Measurements from ENCODE around the gene AEN.

Gene AEN

DNA sequence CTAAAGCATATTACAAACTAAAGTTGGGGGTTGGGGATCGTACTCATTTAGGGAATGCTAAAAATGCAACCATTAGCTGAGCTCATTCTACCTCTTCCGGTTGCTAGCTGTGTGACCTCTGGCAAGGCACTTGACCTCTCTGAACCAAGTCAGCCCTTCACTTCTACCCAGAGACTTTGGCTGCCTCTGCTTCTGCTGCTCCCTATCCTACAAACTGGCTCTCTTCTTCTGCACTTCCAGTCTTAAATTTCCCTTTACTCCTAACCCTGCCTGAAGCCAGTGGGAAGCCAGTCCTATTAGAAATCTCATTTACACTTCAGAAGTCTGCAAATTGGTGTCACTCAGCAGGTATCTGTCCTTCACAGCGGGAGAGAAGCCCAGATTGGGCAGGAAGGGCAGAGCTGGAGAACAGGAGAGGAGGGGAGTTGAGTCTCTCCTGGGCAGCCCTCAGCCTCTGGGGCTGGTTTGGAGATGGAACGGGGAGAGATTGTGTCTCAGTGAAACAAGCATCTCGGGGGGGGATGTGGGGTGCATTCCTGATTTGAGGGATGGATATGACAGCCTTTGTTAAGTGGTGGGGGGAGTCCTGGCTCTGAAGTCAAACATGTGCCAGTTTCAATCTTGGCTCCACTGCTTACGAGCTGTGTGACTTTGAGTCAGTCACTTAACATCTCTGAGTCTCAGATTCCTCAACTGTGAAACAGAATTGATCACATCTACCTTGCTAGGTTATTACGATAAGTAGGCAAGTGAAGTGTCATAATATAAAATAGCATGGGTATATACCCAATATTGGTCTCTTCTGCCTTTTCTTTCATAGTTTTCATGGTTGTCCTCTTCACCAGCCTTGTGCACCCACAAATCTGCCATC lies 7.8 kb upstream of the AEN start:
- DNase-seq (ENCODE audit: low spot score) = peak; percentile 54

DNA sequence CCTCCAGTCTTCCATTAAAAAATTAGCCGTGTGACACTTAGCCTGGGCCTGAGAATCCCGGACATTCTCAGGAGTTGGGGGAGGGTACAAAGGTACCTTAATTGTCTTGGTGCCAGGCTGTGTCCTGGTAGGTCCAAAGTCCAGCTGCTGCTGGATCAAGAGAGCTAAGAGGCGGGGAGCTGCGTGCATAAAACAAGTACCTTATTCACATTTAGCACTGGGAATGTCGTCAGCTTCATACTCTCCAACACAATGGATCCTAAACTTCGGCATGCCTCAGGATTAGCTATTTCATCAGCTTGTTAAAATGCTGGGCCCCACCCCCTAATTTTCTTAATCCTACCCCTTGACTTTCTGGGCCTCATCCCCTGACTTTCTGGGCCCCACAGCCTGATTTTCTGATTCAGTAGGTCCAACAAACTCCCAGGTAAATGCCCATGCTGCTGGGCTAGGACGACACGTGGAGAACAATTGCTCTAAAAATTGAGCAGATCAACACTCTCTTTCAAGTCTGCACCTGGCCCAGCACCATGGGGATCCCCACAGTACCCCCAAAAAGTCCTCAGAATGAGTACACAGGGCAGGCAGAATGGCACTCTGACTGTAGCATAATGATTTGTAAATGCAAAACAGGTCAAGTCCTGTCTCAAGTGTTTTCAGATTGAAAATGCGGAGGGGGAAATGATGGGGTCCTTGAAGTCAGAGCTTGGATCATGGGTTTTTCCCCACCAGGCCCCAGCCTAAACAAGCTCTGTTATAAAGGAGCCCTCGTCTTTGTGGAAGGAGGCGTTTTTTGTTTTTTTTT lies 5.6 kb upstream of the AEN start:
- DNase-seq (ENCODE audit: low spot score) = no peak

DNA sequence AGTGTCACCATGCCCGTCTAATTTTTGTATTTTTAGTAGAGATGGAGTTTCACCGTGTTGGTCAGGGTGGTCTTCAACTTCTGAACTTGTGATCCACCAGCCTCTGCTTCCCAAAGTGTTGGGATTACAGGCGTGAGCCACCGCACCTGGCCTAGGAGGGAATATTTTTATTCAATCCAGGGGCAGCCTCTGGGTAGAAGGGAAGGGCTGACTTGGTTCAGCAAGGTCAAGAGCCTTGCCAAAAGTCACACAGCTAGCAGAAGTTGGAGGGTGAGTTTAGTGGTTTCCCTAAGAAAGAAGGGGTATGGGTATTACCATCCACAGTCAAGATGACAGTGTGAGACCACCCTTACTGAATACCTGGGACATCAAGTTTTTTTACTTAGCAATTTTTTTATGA lies 4.9 kb upstream of the AEN start:
- no peak for DNase-seq (ENCODE audit: low spot score)

DNA sequence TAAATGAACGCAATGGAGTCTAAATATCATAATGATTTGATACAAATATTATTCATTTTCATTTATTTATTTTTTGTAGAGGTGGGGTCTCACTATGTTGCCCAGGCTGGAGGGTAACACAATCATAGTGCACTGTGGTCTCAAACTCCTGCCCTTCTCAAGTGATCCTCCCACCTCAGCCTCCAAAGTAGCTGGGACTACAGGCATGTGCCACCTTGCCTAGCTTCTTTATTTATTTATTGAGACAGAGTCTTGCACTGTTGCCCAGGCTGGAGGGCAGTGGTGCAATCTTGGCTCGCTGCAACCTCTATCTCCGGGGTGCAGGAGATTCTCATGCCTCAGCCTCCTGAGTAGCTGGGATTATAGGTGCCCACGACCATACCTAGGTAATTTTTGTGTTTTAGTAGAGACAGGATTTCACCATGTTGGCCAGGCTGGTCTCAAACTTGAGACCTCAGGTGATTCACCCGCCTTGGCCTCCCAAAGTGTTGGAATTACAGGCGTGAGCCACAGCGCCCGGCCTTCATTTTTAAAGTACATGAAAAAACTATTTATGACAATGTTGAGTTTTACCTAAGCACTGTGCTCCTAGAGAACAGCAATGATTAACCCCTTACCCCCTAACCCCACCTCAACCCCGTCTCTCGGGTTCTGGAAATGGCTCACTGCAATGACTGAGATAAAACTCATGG lies 4.0 kb upstream of the AEN start:
- DNase-seq (ENCODE audit: low spot score) = no peak

DNA sequence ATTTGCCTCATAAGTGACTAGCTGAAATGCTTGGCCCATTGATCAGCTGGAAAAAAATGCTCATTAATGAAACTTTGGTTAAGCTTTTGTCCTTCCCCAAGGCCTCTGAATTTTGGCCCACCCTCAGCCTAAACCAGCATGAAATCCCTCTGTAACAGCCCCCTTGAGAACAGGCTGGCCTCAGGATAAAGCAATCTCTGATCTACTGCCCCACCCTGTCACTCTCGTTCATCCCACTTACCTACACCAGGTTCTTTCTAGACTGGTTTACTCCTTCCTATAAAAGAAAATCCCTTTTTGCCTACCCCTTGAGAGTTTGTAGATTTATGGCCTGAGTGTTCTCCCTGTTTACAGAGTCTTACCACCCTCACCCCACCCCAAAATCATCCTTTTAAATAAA lies 3.4 kb upstream of the AEN start:
- DNase-seq (ENCODE audit: low spot score) = no peak

DNA sequence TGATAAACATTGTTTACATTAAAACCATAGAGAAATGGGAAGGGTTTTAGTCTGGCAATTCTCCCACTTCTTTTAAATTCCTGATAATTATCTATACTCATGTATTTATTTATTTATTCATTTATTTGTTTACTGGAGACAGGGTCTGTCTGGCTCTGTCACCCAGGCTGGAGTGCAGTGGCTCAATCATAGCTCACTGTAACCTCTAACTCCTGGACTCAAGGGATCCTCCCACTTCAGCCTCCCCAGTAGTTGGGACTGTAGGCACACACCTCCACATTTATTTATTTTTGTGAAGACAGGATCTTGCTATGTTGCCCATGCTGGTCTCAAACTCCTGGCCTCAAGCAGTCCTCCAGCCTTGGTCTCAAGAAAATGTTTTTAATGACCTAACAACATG lies 2.5 kb upstream of the AEN start:
- no peak for DNase-seq (ENCODE audit: low spot score)

DNA sequence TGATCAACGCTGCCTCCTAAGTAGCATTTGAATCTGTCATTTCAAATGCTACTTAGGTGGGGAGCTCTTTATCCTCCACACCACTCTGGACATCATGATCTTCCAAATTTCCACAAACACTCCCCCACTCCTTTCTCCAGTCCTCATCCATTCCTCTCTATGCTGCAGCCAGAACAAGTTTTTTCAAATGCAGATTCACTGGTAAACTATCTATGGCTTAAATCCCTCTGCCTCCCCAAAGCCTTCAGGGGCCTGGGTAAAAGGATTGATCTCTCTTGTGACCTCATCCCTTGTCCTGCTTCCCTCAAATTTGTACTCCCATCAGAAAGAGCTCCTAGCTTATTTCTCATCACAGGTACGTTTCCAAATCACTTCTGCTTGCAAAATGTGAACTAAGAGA lies 1.3 kb upstream of the AEN start:
- no peak for DNase-seq (ENCODE audit: low spot score)

DNA sequence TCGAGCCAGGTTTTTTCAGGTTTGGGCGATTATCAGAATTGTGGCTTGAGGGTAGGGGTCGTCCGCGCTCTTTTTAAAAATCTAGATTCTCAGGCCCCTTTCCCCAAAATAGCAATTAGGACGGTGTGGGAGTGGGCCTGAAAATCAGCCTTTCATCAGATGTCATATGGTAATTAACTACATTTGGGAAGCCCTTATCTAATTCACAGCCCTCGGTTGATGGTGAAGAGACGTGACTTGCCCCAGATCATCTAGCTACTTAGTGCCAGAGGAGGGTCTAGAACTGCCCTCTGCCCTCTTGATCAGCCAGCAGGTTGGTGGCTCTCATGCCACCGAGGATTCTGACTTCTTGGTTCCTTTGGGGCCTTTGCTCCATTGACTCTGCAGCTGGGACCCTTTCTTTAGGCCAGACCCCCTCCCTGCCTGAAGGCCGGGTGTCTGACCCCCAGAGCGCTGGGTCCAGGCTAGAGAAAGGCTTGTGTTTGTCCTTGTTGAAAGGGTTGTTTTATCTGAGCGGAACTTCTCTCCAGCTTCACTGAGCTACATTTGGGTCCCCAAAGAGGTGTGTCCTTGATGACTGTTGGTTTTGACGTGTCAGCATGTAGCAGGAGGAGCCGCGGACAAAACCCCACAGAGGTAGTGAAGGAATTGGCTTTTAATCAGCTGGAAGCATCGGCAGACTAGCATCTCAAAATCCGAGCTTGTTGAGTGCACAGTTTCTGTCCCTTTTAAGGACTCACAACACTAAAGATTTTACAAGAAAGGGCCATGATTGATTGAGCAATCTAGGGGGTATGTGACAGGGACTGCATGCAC lies 857 bp downstream of the AEN start:
- no peak for DNase-seq (ENCODE audit: low spot score)

DNA sequence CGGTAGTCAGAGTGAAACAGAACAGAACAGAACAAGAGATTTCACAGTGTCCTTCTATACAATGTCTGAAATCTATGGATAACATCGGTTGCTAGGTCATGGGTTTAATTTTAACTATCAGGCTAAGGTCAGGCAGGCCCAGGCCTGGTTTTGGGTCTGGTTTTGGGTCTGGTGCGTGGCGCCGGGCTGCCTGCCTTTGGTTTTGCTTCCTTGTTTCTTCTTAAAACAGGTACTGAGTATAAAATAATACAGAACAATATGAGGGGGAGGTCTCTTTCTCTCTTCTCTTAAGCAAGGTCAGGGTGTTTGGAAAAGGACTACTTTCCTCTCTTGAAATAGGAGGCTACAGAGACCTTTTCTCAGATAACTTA lies 1.4 kb downstream of the AEN start:
- no peak for DNase-seq (ENCODE audit: low spot score)

DNA sequence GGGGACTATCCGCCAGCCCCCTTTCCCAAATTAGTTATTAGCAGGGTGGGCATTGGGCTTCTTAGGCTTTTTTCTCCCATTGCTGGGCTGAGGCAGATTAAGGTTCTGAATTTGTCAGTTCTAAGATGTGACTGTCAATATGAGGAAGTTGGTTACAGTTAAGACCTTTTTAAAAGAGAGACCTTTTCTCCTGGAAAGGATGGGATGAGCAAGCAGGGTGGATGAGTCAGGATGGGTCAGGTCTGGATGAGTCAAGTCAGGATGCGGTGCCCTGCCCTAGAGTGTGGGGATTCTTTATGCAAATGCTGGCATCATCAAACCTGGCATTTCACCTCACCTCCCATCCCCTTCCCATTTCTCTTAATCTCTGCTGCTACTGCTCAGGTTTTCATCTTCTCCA lies 1.9 kb downstream of the AEN start:
- peak; percentile 93 for DNase-seq (ENCODE audit: low spot score)

DNA sequence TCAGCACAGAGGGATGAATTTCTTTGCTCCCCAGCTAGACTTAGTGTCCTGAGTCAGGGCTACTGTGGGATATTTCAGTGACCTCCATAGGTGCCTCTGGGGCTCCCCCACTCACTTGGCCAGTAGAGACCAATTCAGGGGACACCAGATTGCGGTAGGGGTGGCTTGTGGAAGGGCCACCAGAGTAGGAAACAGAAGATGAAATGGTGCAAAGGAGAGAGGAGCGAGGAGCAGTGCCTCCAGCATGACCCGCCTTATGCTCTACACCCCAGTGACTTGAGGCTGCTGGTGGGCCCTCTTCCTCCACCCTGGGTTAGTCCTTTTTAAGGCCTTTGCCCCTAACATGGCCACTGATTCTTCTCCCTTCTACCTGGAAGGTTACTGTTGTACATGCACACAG lies 2.5 kb downstream of the AEN start:
- DNase-seq (ENCODE audit: low spot score) = no peak

DNA sequence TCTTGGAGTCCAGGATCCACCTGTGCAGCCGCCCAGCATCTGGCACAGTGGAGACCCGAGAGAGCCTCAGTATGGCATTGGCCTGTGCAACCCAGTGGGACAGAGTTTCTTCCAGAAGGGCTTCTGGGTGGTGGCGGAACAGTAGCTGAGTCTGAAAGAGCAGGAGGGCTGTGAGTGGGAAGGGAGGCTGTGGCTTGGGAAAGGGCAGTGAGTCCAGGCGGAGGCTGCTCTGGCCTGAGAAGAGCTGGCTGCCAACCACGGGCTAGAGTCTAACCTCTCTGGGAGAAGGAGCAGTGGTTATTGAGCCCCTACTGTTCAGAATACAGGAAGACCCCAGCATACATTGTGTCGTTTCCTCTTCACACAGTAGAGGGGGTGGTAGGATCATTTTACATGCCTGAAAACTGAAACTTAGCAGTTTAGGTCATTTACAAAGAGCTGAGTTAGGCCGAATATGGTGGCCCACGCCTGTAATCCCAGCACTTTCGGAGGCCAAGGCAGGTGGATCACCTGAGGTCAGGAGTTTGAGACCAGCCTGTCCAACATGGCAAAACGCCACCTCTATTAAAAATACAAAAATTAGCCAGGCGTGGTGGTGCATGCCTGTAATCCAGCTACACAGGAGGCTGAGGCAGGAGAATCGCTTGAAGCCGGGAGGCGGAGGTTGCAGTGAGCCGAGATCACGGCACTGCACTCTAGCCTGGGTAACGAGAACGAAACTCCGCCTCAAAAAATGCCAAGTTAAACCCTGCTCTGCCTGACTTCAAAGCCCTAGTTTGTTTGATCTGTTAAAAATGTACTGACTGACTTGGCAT lies 3.2 kb downstream of the AEN start:
- DNase-seq (ENCODE audit: low spot score) = no peak

DNA sequence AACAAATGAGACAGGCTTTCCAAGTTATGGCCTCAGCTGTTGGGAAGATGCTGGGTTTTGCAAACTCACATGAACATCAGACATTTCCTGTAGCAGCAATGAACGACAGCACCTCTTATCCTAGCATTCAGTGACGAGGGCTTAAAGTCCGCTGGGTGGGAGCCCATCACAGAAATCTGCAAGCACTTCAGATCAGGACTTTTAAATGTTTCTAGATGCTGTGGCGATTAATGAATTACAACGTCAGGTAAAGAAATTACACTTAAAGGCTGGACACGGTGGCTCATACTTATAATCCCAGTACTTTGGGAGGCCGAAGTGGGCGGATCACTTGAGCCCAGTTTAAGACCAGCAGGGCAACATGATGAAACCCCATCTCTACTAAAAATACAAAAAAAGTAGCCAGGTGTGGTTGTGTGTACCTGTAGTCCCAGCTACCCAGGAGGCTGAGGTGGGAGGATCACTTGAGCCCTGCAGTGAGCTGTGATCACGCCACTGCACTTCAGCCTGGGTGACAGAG lies 3.9 kb downstream of the AEN start:
- DNase-seq (ENCODE audit: low spot score) = no peak

DNA sequence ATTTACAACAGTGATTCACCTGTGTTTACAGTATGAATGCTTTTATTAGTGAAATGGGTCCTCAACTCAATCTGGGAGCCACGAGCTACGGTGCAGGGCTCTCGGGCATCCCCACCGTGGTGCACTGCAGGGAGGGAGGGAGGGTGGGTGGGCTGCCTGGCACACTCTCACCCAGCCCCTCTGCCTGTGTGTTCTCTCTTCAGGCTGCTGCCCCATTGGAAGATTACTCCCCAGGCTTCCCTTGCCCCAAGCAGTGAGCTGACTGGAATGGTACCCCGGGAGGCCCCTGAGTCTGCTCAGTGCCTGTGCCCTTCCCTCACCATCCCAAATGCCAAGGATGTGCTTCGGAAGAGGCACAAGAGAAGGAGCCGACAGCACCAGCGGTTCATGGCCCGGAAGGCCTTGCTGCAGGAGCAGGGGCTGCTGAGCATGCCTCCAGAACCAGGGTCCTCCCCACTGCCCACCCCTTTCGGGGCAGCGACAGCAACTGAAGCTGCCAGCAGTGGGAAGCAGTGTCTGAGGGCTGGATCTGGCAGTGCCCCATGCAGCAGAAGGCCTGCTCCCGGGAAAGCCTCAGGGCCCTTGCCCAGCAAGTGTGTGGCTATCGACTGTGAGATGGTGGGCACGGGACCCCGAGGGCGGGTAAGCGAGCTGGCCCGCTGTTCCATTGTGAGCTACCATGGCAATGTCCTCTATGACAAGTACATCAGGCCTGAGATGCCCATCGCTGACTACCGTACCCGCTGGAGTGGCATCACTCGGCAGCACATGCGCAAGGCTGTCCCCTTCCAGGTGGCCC lies 5.0 kb downstream of the AEN start:
- DNase-seq (ENCODE audit: low spot score) = no peak

DNA sequence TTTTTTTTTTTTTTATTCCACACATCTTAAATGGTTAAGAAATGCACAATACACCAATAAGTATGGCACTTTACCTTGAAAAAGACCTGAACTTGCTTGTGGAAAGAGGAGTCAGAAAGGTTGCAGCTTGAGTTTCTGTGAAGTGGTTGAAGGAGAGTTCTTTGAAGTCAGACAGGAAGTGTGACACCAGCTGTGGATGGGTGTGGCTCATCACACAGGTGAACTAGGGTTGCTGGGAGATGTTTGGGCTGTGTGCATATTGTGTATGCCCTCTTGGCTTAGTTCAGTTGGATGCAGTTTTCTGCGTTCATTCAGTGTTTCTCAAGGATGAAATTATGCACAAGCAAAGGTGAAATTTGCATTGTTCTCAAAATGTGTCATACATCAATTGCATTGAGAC lies 6.3 kb downstream of the AEN start:
- DNase-seq (ENCODE audit: low spot score) = no peak

DNA sequence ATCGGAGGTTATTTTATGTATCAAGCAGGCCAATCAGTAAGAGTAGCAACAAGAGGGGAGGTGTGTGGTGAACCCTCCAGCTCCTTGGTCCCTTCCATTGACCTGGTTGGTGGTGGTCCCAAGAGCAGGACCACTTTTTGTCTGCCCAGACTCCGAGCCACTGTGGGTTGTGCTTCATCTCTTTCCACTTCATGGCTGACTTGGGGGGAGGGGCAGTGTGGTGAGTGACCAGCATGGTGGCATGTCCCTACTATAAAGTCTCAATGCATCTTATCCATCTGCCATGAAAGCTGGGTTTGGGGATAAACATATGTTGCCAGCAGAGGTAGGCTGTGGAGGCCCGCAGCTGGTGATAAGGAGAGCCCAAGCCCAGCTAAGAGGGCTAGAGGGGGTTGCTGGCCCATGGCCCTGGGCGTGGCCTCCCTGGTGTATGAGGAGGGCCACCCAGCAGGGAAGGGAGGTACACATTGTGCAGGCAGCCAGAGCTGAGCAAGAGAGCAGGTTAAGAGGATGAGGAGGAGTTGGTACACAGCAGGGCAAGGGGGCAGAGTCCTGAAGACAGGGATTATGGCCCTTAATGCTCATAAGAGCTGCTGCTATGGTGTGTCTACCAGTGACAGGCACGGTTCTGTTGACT lies 7.0 kb downstream of the AEN start:
- DNase-seq (ENCODE audit: low spot score) = no peak

DNA sequence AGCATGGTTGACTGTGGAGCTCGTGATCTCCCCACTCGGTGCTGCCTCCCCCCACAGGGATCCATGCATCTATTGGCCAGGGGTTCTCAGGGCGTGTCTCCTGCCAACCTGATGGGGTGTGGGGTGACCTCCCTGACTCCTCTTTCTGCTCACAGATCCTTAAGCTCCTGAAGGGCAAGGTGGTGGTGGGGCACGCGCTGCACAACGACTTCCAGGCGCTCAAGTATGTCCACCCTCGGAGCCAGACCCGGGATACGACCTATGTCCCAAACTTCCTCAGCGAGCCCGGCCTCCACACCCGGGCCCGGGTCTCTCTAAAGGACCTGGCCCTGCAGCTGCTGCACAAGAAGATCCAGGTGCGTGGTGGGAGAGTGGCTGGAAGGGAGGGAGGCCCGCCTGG lies 7.9 kb downstream of the AEN start:
- DNase-seq (ENCODE audit: low spot score) = no peak

DNA sequence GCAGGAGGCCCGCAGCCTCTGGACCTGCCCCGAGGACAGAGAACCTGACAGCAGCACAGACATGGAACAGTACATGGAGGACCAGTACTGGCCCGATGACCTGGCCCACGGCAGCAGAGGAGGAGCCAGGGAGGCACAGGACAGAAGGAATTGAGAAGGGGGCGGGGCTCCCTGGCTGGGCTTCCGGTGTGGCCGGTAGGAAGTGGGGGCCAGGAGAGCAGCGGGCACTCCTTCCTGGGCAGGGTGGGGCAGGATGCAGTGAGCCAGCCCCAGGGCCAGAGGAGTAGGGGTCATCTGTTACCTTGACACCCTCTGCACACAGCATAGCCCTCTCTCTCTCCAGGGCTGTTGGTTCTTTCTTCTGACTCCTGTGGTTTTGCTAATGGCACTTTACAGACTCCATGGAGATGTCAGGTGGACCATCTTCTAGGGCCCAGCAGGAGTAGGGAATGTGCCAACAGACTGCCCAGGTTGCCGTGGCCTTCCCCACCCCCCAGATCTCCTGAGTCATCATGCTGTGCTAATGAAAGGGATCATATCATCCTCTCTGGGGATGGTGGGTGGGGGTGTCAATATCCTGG lies 9.1 kb downstream of the AEN start:
- DNase-seq (ENCODE audit: low spot score) = no peak

DNA sequence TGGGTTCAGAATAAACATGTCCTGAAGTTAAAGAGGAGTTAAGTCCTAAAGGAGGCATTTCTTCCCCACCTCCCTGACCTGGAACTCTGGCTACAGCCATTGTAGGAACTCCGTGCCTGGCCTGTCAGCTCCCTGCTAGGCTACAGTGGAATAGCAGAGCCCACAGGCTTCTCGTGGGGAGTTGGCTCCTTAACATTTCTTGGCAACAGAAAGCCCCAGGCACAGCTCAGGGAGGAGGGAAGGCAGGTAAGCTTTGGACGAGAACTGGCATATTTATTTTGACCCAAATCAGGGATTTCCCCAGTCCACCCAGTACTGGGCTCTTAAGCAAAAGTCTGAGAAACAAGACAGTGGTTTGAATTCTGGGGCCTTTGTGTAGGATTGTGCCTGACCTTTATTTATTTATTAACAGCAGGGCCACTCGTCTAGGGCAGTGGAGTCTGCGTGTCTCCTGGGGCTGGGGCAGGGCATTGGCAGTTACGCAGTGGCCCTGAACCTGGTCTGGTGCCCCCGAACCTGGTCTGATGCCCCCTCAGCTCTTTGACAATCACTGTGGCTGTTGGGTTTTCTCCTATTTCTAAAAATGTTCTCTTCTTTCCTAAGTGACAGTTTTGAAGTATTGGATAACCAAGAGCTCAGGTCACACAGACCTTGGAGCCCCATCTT lies 9.8 kb downstream of the AEN start:
- no peak for DNase-seq (ENCODE audit: low spot score)

Measured in hepatic stellate cell (primary cell).